ENCODE measurements around the gene PRKCE.

DNA sequence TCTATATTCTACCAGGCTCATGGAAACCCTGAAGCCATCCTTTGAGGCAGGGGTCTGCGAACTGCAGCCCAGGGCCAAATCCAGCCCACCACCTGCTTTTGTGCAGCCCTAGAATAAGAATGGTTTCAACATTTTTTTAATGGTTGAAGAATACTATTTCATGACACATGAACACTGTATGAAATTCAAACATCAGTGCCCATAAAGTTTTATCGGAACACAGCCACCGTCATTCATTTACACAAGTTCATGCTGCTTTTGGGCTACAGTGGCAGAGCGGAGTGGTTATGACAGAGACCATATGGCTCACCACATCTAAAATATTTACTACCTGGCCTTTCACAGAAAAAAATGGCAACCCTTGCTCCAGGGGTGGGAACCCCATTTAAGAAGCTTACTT, 521.6 kb downstream of the PRKCE start:
- TF ChIP-seq, protein P1, sequence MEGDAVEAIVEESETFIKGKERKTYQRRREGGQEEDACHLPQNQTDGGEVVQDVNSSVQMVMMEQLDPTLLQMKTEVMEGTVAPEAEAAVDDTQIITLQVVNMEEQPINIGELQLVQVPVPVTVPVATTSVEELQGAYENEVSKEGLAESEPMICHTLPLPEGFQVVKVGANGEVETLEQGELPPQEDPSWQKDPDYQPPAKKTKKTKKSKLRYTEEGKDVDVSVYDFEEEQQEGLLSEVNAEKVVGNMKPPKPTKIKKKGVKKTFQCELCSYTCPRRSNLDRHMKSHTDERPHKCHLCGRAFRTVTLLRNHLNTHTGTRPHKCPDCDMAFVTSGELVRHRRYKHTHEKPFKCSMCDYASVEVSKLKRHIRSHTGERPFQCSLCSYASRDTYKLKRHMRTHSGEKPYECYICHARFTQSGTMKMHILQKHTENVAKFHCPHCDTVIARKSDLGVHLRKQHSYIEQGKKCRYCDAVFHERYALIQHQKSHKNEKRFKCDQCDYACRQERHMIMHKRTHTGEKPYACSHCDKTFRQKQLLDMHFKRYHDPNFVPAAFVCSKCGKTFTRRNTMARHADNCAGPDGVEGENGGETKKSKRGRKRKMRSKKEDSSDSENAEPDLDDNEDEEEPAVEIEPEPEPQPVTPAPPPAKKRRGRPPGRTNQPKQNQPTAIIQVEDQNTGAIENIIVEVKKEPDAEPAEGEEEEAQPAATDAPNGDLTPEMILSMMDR (conservative IDR thresholded peaks at IDR 0.05; ENCODE audit: low read depth, low read length): no peak
- TF ChIP-seq EZH2 (IDR thresholded peaks at IDR 0.05; ENCODE audit: borderline replicate concordance, low read depth, low read length, poor library complexity, severe bottlenecking): no peak
